Ovary (tissue), 9 donors: ENCODE measurements around the gene UBQLN4. TPM values are rescaled to one million over a fixed set of nuclear protein-coding genes. Genes with fewer than 3 reads are reported as not detected.

Experiments
- DNase-seq, 5 donors: peaks; one replicate each; pipeline ENCODE4 v3.0.0-alpha.2; 2019 to 2020
- H3K27ac ChIP-seq, 2 donors: fragments of 200-600 bp; one replicate each; pipeline versions ENCODE4 v1.5.1 to v1.8.0; 2019 to 2022
- H3K27me3 ChIP-seq: fragments of 200-600 bp; one replicate; pipeline ENCODE4 v1.8.0; 2022
- H3K36me3 ChIP-seq: fragments of 200-600 bp; sonication (generic); one replicate; pipeline ENCODE4 v1.5.1; 2019
- H3K4me1 ChIP-seq: one replicate; pipeline ENCODE4 v1.8.1; 2013; ENCODE audit warnings: mild to moderate bottlenecking, moderate library complexity; ENCODE audit not compliant: insufficient read depth
- H3K4me3 ChIP-seq: fragments of 200-600 bp; sonication (generic); one replicate; pipeline ENCODE4 v1.5.1; 2017
- H3K9me3 ChIP-seq, 2 donors: fragments of 200-600 bp in 1 of 2; sonication (generic) in 1 of 2; one replicate each; pipeline versions ENCODE4 v1.5.1 to v1.8.1; 2013 to 2019; ENCODE audit warnings: mild to moderate bottlenecking in 1 of 2, moderate library complexity in 1 of 2
- CTCF ChIP-seq, 3 donors: fragments of 450-650 bp in 2 of 3; fragments of 200-600 bp in 1 of 3; IDR thresholded peaks; one replicate each; pipeline versions ENCODE4 v1.5.1 to v1.8.0; 2016 to 2022; ENCODE audit warnings: antibody characterized with exemption in 3 of 3, mild to moderate bottlenecking in 1 of 3
- EP300 ChIP-seq: sonication (generic); formaldehyde crosslinking; IDR thresholded peaks from one replicate; pipeline ENCODE4 v1.6.1; 2017; ENCODE audit warnings: antibody characterized with exemption
- POLR2A ChIP-seq: fragments of 450-650 bp; IDR thresholded peaks from one replicate; pipeline ENCODE4 v1.6.1; 2017; ENCODE audit warnings: antibody characterized with exemption, mild to moderate bottlenecking, moderate library complexity
- WGBS, 3 donors: extraction: QIAGEN DNeasy Blood & Tissue Kit in 1 of 3; methylation state at CpG; one replicate each; pipeline versions ENCODE4 v1.1.5 to v1.1.7; 2013 to 2017; 5-methylcytosine and 5-hydroxymethylcytosine counted together
- intact Hi-C, 4 donors: fragments of 100-400 bp; cut with DNase I; formaldehyde crosslinking; loops; one replicate each; pipeline versions ENCODE4 v1.11.0 to v1.15.1; 2022 to 2023
- polyA plus RNA-seq, 2 donors: library from polyadenylated mRNA; stranded (reverse); fragments of 200-250 nt in 1 of 2; fragments of 350-450 nt in 1 of 2; fragmentation: Illumina TruSeq in 1 of 2; extraction: RNeasy Lipid Tissue Mini Kit (QIAGEN cat#74804) in 1 of 2; gene quantifications; one replicate each; pipeline ENCODE4 v1.2.3, GENCODE V29; 2013 to 2014
- total RNA-seq, 7 donors: library from RNA; depleted of rRNA in 2 of 7; stranded (reverse); fragments of >200 nt in 2 of 7; fragmentation: NEBNext Ultra II Directional in 3 of 7; extraction: Animal tissue kit (Norgen Biotek cat#: 25700) in 3 of 7; gene quantifications; one replicate each; pipeline versions ENCODE4 v1.1.0 to v1.2.4, GENCODE V29; 2016 to 2023
- donor health status: DM: no; HTN: no; CAD: no; lungs with moderate emphysema.
- donor health status: DM: no; HTN: no; CAD: no.
- donor health status: Bipolar disorder and iron deficiency.
- donor health status: DM: yes; HTN: yes; CAD: no.
- donor health status: DM: no; HTN: no; CAD: no.
- donor health status: DM: yes; HTN: yes; CAD: no.

Gene UBQLN4
- total and polyA plus RNA-seq, 9 donors: 14.2 to 38.0 (median 26.6) TPM

- Histone ChIP-seq H3K36me3 (no peaks in the 10 kb centered on the region), H3K4me1 (peaks cover 40% of the 10 kb centered on the region), H3K27ac (peak overlapping the region in 1 of 2 donors; percentile 14), H3K4me3 (no peak overlapping the region), H3K27me3 (no peaks in the 10 kb centered on the region), H3K9me3 (no peaks in the 10 kb centered on the region)
- TF ChIP-seq CTCF (IDR thresholded peaks at IDR 0.05) (no peak), POLR2A (no peak), EP300 (no peak)
- DNase-seq: peak in 1 of 5 donors; percentile 63
- WGBS, 3 donors: 62 to 69% (median 67%) methylated on average over 4 of the region's 4 CpGs
- intact Hi-C loops: no loop called here
Measured at GRCh38 chr1:156100205-156100995, 46.8 kb upstream of the UBQLN4 start.

GRCh38 chr1:156099282-156099681 is 45.7 kb upstream of the UBQLN4 start:
- no peaks in the 10 kb centered on the region for H3K36me3 ChIP-seq
- intact Hi-C loops: no loop called here
- no peaks in the 10 kb centered on the region for H3K9me3 ChIP-seq
- H3K27me3 ChIP-seq: no peaks in the 10 kb centered on the region
- H3K27ac ChIP-seq: no peak overlapping the region
- WGBS, 3 donors: 71 to 78% (median 73%) methylated on average over 3 of the region's 3 CpGs
- DNase-seq: no peak
- peaks cover 29% of the 10 kb centered on the region for H3K4me1 ChIP-seq
- no peak overlapping the region for H3K4me3 ChIP-seq
- TF ChIP-seq POLR2A (no peak), EP300 (no peak), CTCF (IDR thresholded peaks at IDR 0.05) (no peak)

DNA sequence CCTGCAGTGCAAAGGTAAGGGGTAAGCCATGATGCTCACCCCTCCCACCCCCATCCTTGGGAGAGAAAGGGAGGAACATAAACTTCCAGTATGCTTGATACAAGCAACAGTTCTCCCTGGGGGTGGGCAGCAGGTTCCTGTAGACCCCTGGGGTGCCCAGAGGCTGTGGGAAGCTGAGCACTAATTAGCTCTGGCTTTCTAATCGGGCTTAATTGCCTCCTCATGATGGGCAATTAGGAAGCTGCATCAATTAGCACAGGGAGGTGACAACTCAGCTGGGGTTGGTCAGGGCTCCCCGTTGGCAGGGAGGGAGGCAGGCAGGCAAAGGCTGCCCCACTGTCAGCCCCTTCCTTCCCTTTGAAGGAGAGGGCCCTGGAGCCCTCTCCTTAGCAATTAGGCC is 45.2 kb upstream of the UBQLN4 start:
- H3K27me3 ChIP-seq: no peaks in the 10 kb centered on the region
- no peaks in the 10 kb centered on the region for H3K9me3 ChIP-seq
- no peak for DNase-seq
- whole genome bisulfite sequencing, 3 donors: 90 to 94% (median 92%) methylated on average over 2 of the region's 2 CpGs
- no peak overlapping the region for H3K4me3 ChIP-seq
- no peaks in the 10 kb centered on the region for H3K36me3 ChIP-seq
- intact Hi-C loops: no loop called here
- peaks cover 26% of the 10 kb centered on the region for H3K4me1 ChIP-seq
- no peak overlapping the region for H3K27ac ChIP-seq
- TF ChIP-seq EP300: no peak
- no peak for TF ChIP-seq CTCF (IDR thresholded peaks at IDR 0.05)
- no peak for TF ChIP-seq POLR2A

GRCh38 chr1:156097499-156098178 is 44.0 kb upstream of the UBQLN4 start:
- peak overlapping the region in 1 of 2 donors; percentile 75 for H3K27ac ChIP-seq
- H3K9me3 ChIP-seq: no peaks in the 10 kb centered on the region
- TF ChIP-seq CTCF (IDR thresholded peaks at IDR 0.05) (no peak), EP300 (no peak), POLR2A (no peak)
- H3K36me3 ChIP-seq: no peaks in the 10 kb centered on the region
- 87 to 91% (median 91%) methylated on average over 9 of the region's 9 CpGs for WGBS, 3 donors
- H3K4me1 ChIP-seq: peaks cover 14% of the 10 kb centered on the region
- H3K4me3 ChIP-seq: no peak overlapping the region
- no peaks in the 10 kb centered on the region for H3K27me3 ChIP-seq
- no peak for DNase-seq
- intact Hi-C loops: loop anchor here in 3 of 4 donors (2.0 kb wide), 2 partner anchors 31 to 33 kb away; no protein-coding TSS in a partner anchor
